Right renal cortex interstitium (tissue), 3 donors: ENCODE results near the gene NIPAL3. TPM values are rescaled to one million over a fixed set of nuclear protein-coding genes. Genes with fewer than 3 reads are reported as not detected.
"Not testable (repeated sequence)": the region's sequence is repeated elsewhere in the genome, so short reads cannot be mapped to it uniquely, and the experiment has no call there.

Source experiments
- DNase-seq, 3 donors: peaks; one replicate each; pipeline ENCODE4 v3.0.0-alpha.2; 2013; ENCODE audit warnings: low read depth in 3 of 3, low spot score in 2 of 3
- polyA plus RNA-seq, 3 donors: library from polyadenylated mRNA; unstranded; fragments of 120-200 nt; gene quantifications; one replicate each; pipeline ENCODE4 v1.2.1, GENCODE V29; 2013; ENCODE audit not compliant: insufficient read length in 3 of 3

Gene NIPAL3
- polyA plus RNA-seq, 3 donors, result 21.5 to 24.3 (median 23.1) TPM

DNA sequence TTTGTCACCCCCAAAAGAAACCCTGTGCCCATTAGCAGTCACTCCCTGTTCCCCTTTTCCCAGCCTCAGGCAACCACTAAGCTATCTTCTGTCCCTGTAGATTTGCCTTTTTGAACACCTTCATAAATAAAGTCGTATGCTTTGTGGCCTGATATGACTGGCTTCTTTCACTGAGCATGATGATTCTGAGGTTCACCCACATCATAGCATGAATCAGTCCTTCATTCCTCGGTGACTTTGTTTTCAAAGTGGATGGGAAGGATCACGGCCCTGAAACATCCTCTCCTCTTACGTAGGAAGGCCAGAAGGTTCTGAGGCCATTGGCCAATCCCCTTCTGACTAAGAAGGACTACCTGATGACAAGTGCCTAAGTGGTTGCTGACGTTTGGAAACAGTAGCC, 39.1 kb downstream of the NIPAL3 start:
- no peak for DNase-seq

DNA sequence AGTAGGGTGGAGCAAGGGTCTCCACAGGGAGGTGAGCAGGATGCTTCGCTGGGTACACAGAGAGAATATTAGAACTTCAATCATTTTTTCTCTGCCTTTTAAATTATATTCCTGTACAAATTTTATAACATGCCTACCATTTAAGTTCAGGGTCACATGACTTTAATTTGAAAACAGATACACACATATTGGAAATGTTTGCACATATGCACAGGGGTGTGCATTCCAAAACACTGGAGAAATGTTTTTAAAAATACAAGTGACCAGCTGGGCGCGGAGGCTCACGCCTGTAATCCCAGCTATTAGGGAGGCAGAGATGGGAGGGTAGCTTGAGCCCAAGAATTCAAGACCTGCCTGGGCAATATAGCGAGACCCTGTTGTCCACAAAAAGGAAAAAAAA, 39.7 kb downstream of the NIPAL3 start:
- no peak for DNase-seq

DNA sequence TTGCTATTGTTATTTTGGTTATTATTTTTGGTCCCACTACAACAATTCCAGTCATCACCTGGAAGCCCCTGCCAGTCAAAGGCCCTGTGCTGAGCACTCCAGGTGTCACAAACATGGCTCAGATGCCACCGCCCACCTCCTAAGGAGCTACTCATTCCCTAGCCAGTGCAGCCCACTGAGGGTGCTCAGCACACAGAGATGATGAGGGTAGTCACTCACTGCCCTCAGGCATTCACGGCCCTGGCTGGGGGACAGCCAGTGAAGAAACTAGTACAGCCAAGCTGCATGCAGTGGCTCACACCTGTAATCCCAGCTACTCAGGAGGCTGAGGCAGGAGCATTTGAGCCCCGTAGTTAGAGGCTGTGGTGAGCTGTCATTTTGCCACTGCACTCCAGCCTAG, 42.3 kb downstream of the NIPAL3 start:
- no peak for DNase-seq

DNA sequence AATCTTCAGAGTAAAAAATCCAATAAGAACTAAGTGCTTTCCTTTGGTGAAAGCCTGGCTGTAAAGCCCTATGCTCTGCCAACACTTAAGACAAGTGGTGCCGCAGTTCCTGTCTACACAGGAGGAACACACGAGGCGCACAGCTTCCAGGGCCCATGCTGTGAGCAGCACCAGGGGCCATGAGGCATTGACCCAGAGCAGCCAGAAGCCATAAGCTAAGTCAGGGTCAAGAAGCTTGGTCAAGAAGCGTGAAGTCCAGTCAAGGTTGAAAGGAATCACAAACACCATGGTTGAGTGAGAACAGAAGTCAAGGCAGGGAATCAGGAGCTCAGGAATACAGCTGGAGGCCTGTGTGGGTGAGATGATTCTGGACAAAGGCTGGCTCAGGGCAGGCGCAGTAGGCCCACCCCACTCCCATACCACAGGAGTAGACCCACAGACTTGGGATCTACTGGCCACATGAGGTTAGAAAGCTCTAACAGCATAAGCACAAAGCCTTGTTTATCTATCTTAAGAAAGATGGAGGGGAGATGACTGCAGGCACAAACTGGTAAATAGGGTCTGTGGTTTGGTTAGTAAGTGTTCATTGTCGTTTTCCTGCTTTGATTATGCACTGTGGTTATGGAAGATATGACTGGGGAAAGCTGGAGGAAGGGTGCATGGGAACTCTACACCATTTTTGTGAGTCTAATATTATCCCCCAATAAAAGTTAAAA, 44.1 kb downstream of the NIPAL3 start:
- DNase-seq, result no peak

DNA sequence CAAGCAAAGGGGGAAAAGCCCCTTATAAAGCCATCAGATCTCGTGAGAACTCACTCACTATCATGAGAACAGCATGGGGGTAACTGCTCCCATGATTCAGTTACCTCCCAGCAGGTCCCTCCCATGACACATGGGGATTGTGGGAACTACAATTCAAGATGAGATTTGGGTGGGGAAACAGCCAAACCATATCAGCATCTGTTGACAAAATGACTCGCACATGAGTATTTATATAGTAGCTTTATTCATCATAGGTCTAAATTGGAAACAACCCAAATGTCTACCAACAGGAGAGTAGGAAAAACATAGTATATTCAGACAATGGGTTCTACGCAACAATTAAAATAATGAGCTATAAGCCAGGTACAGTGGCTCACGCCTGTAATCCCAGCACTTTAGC, 46.5 kb downstream of the NIPAL3 start:
- DNase-seq, result not testable (repeated sequence)

DNA sequence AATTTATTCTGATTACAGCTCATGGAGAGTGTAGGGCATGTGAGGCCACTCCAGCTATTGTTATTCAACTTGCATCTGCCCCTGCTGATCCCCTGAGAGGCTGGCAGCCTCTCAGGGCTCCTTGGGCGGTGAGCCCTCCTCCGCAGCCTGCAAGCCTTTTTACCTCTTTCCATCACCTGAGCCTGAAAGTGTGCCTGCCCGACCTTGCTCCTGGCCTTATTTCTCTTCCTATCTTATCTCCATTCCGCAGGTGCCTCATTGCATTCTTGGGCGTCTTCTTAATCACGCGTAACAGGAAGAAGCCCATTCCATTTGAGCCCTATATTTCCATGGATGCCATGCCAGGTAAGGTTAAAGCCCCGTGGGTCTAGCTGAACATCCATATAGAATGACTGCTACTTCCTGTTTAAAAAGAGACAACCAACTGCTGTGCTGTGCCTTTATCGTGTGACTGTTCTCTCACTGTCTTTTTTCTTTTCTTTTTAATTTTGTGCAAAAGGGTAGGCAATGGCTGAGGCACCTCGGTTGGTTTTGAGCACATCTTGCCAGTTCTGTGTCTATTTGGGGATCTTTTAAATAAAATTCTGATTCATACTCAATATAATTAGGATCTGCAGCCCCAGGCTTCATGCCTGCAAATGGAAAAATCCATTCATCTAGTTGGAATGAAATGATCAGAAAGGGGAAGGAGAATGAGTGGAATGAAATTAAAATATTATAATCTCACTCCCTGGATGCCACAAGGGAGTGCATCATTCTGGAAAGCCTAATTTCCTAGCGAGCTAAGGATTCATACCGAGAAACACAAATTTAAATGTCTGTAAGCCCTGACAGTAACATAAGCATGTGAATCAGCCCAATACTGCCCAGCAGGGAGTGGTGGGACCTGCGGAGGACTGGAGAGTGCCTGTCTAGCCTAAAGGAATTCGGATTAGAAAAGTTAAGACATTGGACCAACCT, 48.5 kb downstream of the NIPAL3 start:
- DNase-seq, result no peak

DNA sequence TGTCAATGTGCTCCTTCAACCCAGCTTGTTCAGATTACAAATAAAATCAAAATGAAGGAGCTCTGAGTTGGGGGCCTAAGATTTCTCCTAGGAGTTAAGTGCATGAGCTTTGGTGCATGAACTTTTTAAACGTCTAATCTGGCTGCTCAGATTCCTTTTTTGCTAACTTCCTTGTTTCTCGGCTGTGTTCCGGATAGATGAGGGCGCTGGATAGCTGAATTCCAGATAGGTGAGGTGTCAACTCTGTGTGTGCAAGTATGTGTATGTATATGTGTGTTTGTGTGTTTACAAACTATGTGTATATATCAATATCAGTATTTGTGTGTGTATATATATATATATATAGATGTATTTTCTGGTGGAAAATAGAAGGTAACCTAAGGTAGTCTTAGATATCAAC, 49.5 kb downstream of the NIPAL3 start:
- DNase-seq, result no peak

DNA sequence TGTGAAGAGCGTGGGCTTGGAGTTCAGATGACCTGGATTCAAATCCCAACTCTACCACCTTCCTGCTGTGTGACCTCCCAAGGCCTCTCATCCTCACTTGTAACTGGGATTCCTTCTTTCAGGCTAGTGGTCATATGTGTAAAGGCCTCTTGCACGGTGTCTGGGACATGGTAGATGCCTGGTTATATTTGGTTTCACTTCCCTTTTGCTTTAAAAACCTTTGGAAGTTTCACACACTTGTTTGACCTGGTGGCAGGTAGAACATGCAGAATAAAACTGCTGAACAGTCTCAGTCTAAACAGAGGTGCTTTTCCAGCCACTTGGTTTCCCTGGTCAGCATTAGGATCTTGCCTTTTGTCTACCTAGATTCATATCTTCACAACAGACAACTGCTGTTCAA, 50.0 kb downstream of the NIPAL3 start:
- no peak for DNase-seq

DNA sequence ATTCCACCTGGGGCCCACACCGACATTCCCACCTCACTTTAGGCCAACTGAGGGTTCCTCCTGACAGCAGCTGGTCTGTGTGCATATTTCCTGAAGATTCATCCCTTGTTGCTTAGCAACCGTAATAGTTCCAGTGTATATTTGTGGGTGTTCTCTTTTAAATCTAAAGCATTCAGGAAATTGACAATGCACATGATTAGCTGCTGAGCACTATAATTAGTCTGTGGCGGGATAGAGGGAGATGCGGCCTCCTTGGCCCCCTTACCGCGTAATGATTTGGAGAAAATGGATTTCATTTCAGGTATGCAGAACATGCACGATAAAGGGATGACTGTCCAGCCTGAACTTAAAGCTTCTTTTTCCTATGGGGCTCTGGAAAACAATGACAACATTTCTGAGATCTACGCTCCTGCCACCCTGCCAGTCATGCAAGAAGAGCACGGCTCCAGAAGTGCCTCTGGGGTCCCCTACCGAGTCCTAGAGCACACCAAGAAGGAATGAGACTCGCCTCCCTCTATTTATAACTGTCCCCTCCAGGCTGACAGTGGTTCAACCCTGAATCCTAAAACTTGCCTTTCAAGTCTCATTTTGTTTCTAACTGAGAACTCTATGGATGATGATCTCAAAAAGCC, 53.2 kb downstream of the NIPAL3 start:
- DNase-seq, result no peak

DNA sequence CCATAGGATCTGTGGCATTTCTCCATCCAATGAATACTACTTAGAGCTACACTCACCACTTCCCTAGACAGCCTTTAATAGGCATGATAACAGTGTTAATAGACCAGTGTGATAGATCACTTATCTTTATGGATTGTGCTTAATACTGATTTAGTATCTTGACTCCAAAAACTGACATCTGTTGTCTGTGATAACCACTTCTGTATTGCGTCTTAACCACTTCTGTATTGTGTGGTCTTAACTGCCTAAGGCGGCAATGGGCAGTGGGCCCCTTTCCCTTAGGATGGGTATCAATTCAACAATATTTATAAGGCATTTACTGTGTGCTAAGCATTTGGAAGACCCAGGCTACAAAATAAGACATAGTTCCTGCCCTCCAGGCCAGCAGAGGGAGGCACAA, 55.0 kb downstream of the NIPAL3 start:
- DNase-seq, result no peak

DNA sequence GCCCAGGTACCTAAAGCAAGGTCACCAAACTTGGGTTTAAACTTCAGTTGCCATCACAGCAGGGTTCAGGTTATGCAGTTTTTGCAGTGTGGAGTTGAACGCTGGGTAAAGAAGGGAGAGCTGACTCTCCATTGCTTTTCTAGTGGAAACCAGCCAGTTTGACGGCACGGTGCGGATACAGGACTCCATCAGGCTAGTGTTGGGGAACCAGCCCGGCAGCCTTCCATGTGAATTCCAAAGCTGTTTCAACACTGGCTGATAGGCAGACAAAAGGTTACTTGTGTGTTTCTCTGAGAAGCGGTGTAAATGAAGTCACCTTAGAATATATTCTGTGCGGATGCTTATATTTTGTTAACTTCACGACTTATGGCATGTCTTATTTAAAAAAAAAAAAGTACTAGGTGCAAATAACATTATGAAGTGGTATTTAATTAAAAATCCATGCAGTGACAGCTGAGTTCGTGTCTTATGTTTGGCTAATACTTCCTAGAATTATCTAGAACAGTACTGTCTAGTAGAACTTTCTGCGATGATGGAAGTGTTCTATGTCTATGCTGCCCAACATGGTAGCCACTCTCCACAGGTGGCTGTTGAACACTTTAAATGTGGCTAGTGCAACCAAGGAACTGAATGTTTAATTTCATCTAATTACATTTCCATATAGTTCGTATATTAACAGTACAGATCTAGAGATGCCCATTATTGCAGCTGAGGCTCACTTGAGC, 57.1 kb downstream of the NIPAL3 start:
- no peak for DNase-seq

DNA sequence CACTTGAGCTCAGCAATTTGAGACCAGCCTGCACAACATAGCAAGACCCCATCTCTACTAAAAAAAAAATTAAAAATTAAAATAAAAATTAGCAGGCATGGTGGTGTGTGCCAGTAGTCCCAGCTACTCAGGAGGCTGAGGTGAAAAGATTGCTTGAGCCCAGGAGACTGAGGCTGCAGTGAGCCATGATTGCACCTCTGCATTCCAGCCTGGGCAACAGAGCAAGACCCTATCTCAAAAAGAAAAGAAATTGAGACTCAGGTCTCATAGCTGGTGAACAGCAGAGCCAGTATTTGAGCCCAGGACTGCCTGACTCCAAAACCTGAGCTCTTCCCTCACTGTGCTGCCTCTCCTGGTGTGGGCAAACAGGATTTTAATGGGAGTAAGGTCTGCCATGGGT, 58.6 kb downstream of the NIPAL3 start:
- DNase-seq, result no peak

DNA sequence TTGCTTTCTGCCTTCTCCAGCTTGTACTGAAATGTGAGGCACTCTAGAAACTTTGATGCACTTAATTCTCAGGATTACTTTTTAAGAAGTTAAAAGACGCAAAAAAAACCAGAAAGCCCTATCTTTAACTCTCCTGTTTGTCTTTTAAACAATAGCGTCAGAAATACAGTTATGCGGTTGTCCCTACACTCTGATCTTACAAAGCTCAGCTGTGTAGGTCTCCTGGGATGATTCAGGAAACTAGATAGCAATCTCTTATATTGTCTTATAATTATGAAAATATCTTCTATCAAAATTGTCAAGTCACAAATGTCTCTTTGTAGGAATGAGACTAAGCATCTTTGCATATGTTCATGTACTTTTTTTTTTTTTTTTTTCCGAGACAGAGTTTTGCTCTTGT, 60.1 kb downstream of the NIPAL3 start:
- no peak for DNase-seq

DNA sequence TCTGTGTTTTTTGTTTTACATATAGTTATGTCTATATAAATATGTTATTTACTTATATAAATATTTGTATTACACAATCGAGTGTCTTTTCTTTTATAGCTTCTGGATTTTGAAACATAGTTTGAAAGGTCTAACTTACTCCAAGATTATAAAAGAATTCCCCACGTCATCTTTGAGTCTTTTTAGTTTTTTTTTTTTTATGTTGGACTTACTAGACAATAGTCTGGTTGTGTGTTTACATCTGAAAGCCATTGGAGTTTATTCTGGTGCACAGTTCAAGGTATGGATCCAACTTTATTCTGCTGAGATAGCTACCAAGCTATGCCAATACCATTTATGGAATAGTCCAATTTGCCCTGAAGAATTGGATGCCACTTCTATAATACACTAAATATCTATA, 61.0 kb downstream of the NIPAL3 start:
- no peak for DNase-seq

DNA sequence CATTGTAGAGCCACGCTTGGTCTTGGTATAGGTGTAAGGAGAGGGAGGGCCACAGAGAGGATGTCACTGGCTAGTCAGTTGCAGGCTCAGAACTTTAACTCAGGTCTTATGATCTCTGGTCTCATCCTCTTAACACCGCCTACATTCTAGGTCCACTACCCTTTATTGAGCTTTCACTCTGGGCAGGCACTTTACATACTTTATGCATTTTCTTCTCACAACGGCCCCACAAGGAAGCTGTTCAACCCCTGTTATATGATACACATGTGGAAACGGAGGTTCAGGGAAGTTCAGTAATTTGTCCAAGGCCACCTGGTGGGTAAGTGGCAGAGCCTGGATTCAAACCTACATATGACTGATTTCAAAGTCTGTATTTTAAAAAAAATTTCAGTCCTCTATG, 61.7 kb downstream of the NIPAL3 start:
- DNase-seq, result no peak

DNA sequence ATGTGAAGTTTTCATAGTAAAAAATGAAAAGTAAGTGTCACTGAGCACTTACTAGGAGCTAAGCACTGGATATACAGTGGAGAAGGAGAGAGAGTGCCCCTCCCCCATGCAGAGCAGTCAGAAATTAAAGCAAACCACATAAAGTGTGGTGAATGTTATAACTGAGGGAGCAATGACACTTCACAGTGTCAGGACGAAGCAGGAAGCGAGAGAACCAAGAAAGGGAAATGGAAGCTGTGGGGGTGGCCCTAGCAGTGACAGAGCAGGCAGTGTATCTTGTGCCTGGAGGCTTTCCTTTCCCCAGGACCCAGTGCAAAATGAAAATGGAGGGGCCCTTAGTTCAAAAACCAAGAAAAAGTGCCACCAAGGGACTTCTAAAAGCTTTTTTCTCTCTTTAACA, 65.5 kb downstream of the NIPAL3 start:
- DNase-seq, result no peak

DNA sequence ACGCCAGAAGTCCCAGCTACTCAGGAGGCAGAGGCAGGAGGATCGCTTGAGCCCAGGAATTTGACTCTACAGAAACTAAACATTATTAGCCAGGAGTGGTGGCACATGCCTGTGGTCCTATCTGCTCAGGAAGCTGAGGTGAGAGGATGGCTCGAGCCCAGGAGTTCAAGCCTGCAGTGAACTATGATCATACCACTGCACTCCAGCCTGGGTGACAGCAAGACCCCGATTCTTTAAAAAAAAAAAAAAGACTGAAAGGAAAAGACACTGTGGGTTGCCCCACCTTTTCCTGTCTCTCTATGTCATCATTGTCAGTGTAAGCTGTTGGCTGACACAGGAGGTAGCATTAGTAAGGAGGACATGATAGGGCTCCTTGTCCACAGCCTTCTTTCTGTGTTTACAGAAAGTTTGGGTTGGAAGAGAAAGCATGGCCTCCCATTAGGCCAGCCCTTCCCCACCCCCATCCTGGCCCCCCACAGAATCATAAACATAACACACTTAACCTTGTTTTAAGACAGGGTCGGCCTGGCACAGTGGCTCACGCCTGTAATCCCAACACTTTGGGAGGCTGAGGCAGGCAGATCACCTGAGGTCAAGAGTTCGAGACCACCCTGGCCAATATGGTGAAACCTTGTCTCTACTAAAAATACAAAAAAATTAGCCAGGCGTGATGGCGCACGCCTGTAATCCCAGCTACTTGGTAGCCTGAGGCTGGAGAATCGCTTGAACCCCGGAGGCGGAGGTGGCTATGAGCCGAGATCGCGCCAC, 66.4 kb downstream of the NIPAL3 start:
- DNase-seq, result no peak

DNA sequence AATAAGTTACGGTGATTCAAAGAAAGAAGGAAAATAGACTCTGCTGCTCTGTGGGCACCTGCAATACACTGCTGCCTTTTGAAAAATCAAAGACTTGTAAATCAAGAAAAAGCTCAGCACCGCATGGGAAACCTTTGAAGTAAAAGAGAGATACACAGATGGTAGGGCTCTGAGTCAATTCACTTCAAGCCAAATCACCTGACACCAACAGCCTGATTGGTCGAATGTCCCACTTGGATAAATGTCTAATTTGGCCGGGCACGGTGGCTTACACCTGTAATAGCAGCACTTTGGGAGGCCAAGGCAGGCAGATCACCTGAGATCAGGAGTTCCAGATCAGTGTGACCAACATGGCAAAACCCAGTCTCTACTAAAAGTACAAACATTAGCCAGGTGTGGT, 67.8 kb downstream of the NIPAL3 start:
- no peak for DNase-seq

DNA sequence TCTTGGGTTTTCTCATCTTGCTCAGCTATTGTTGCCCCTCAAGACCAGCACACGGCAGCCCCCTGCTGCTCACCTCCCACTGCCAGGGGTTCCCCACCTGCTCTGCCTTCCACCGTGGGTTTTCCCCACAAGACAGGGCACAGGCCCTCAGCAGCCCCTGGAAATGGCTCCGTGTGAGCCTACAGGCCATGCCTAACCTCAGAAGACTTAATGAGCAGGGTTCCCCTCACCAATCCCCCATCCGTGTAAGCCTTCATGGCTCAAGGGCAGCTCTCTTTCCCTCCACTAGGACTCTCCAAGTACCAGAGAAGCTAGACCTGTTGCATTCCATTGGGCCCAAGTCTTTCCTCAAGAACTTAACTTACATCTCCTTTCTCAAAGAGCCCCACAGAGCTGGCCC, 68.6 kb downstream of the NIPAL3 start:
- no peak for DNase-seq
